ENCODE results near the gene CD81.

GRCh38 chr11:2392241-2392959 is 15.3 kb downstream of the CD81 start:
- TF ChIP-seq CTCF (IDR thresholded peaks at IDR 0.05): no peak
- TF ChIP-seq POLR2A (IDR thresholded peaks at IDR 0.05): no peak
